ENCODE results near the gene SLC41A3.

Gene SLC41A3

DNA sequence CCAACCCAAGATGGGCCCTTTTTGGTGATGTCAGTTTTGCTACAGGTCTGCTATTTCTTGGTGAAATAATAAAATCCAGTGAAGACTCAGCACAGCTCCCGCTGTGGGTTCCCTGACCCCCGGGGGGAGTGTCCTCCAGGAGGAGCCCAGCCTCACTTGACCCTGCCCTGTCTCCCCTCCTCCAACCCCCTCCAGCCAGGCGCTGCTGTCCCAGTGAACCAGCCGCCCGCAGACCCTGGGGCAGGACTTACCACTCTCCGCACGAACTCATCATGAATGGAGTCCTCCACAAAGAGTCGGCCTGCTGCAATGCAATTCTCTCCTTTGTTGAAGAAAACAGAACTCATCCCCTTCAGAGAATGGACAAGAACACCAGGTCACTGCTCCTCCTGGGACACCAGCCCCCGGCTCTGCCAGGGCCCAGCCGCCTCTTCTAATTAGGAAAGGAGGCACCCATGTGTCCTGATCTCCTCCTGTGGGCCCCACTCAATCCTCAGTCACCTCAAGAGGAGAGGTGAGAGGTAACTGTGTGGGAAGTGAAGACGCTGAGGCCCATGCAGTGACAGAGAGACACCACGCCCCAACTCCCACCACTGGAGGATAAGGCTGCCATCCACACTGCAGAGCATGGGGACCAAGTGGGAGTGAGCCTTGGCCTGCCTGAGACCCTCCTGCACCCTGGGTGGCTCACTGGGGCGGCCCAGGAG lies 28.8 kb upstream of the SLC41A3 start:
- TF ChIP-seq, protein P1, sequence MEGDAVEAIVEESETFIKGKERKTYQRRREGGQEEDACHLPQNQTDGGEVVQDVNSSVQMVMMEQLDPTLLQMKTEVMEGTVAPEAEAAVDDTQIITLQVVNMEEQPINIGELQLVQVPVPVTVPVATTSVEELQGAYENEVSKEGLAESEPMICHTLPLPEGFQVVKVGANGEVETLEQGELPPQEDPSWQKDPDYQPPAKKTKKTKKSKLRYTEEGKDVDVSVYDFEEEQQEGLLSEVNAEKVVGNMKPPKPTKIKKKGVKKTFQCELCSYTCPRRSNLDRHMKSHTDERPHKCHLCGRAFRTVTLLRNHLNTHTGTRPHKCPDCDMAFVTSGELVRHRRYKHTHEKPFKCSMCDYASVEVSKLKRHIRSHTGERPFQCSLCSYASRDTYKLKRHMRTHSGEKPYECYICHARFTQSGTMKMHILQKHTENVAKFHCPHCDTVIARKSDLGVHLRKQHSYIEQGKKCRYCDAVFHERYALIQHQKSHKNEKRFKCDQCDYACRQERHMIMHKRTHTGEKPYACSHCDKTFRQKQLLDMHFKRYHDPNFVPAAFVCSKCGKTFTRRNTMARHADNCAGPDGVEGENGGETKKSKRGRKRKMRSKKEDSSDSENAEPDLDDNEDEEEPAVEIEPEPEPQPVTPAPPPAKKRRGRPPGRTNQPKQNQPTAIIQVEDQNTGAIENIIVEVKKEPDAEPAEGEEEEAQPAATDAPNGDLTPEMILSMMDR (IDR thresholded peaks at IDR 0.05): no peak

GRCh38 chr3:126111566-126112475 lies 27.9 kb upstream of the SLC41A3 start:
- TF ChIP-seq, protein P1 (IDR thresholded peaks at IDR 0.05): no peak

DNA sequence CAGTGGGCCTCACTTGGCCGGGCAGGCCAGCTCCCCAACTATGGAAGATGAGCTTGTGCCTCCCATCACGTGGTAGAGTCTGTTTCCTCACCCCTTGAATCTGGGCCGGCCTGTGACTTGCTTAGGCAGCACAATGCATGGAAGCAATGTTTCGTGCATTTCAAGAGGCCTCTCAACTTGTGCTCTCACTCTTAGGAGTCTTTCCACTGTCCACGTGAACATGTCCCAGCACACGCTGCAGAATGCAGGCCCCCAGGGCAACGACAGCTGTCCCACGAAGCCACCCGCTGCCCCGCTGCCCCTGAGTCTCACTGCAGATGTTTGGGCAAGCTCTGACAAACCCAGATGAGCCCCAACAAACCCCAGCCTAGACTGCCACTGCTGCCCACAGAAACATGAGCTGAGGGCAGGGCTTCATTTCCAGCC lies 27.2 kb upstream of the SLC41A3 start:
- TF ChIP-seq, protein P1 (IDR thresholded peaks at IDR 0.05): no peak

DNA sequence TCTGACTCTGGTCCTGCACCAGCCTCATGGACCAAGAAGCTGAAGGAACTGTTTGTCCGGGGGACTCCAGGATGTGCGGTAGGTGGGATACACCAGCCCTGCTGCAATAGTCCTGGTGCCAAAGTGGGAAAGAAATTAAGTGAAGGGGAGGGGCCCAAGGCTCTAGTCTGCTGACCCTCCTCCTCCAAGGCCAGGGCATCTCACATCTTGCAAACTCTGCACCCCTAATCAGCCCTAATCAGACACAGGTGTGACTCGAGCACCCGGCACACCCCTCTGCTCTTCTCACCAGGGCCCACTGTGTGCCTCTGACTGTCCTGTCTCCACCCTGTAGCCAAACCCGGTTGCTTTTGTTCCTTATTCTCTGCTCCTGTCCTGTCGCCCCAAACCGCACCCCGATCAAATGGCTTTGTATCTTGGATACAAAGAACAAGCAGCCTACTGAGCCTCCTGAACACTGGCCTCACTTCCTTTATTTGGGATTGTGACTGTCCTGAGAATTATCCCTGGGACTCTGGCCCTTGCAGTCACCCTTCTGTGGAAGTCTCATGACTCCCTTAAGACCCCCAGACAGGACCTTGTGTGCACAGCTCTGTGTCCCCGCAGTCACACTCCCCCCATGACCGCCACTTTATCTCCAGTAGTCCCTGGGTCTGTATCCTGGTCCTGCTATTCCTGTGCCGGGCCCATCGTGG lies 26.7 kb upstream of the SLC41A3 start:
- TF ChIP-seq, protein P1 (IDR thresholded peaks at IDR 0.05): no peak

- TF ChIP-seq, protein P1 (IDR thresholded peaks at IDR 0.05): no peak
Observed at GRCh38 chr3:126109880-126110235, 25.9 kb upstream of the SLC41A3 start.

DNA sequence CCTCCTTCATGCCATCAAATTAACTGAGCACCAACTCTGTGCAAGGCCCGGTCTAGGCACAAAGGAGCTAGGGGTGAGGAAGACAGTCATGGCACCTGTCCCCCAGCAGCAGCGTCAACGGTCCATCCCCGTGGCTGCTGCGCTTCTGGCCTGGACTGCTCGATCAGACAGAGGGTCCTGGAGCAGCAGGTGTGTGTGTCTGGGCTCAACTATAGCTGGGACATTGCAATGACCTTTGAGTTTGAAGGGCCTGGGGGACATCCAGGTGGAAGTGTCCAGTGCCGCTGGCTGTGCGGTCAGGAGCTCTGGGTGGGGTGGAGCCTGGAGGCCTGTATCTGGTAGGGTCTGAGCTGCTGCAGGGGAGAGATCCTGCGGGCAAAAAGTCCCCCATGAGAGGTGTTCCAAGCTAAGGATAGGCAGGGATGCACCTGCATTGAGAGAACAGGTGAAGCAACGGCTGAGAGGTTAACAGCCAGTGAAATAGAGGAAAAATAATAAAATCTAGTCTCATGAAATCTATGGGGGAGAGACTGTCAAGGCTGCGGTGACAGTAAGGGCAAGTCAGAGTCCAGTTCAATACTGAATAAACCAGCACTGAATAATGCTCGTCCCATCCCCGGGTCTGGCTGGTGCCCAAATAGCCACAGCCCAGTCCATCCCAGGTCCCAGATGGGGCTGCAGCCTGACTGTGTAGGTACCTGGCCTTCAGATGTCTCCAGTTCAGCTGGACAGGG lies 25.4 kb upstream of the SLC41A3 start:
- TF ChIP-seq, protein P1 (IDR thresholded peaks at IDR 0.05): no peak

DNA sequence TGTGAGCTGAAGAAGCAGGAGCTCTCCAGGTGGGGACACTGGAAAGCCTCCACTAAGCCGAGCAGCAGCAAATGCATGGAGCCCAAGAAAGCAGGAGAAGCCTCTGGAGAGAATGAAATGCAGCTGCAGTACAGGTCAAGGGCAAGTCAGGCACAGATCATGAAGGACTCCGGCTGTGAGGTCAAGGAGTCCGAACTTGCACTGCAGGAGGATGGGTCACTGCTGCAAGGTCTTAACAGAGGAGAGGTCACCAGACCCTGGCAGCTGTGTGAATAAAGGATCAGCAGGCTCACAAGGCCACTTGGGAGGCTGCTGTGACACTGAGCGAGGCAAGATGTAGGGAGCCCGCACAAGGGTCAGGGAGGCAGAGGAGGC lies 24.7 kb upstream of the SLC41A3 start:
- TF ChIP-seq, protein P1 (IDR thresholded peaks at IDR 0.05): no peak

All from LNCAP (cell line).